ENCODE data around the gene CCDC14.

DNA sequence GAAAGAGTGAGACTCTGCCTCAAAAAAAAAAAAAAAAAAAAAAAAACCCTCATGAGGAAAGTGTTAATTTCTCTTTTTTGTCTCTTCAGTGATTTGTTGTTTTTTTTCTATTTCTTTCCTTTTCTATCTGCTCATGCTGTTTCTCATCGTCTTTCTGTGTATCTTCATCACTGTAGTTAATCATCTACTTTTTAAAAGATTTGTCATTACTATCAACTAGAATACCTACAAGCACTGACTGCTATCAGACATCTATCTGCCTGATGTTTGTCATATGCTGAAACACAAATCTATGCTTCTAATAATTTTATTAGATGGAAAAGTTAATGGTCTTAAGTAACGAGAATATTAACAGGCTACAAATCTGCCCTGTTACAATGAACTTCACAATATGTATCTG lies 26.8 kb downstream of the CCDC14 start:
- TF ChIP-seq, protein P1, sequence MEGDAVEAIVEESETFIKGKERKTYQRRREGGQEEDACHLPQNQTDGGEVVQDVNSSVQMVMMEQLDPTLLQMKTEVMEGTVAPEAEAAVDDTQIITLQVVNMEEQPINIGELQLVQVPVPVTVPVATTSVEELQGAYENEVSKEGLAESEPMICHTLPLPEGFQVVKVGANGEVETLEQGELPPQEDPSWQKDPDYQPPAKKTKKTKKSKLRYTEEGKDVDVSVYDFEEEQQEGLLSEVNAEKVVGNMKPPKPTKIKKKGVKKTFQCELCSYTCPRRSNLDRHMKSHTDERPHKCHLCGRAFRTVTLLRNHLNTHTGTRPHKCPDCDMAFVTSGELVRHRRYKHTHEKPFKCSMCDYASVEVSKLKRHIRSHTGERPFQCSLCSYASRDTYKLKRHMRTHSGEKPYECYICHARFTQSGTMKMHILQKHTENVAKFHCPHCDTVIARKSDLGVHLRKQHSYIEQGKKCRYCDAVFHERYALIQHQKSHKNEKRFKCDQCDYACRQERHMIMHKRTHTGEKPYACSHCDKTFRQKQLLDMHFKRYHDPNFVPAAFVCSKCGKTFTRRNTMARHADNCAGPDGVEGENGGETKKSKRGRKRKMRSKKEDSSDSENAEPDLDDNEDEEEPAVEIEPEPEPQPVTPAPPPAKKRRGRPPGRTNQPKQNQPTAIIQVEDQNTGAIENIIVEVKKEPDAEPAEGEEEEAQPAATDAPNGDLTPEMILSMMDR (conservative IDR thresholded peaks at IDR 0.05): no peak
- TF ChIP-seq EZH2 (IDR thresholded peaks at IDR 0.05; ENCODE audit: low read depth): no peak

Data from PC-9 (cell line).